ENCODE results near the gene NOC4L.
A peak's percentile ranks its signal among the peaks of the same experiment; 100 is the strongest.

NOC4L gene

DNA sequence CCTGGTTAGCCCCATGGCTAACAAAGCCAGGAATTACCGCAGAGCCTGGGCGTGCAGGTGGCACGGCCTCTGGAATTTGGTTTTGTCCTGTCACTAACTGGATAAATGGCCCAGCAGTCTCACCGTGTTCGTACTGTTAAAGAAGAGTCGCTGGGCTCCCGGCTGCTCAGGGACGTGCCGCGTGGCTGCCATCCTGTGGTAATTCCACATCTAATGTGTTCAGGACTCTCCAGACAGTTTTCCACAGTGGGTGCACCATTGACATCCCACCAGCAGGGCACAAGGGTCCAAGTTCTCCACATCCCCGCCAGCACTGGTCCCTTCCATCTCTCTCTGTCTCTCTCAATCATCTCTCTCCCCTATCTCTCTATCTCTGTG, 19.6 kb downstream of the NOC4L start:
- H3K27ac ChIP-seq: no peak overlapping the region
- no peak for TF ChIP-seq ZFX (IDR thresholded peaks at IDR 0.05; ENCODE audit: borderline replicate concordance)
- TF ChIP-seq, protein P1, sequence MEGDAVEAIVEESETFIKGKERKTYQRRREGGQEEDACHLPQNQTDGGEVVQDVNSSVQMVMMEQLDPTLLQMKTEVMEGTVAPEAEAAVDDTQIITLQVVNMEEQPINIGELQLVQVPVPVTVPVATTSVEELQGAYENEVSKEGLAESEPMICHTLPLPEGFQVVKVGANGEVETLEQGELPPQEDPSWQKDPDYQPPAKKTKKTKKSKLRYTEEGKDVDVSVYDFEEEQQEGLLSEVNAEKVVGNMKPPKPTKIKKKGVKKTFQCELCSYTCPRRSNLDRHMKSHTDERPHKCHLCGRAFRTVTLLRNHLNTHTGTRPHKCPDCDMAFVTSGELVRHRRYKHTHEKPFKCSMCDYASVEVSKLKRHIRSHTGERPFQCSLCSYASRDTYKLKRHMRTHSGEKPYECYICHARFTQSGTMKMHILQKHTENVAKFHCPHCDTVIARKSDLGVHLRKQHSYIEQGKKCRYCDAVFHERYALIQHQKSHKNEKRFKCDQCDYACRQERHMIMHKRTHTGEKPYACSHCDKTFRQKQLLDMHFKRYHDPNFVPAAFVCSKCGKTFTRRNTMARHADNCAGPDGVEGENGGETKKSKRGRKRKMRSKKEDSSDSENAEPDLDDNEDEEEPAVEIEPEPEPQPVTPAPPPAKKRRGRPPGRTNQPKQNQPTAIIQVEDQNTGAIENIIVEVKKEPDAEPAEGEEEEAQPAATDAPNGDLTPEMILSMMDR (IDR thresholded peaks at IDR 0.05): 0 out of 2 replicates have a peak, but pooled peaks have one; percentile 24

DNA sequence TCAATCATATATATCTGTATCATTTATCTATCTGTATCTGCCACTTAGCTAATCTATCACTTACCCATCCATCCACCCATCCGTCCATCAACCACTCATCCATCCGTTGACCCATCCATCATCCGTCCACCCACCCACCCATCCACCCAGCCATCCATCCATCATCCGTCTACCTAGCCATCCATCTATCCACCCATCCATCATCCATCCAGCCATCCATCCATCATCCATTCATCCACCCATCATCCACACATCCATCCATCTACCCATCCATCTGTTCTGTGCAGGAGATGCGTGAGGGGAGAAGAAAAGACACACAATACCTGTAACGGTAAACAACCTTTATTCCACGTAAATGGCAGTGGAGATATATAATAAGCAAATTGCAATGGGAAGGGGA, 20.2 kb downstream of the NOC4L start:
- TF ChIP-seq, protein P1 (IDR thresholded peaks at IDR 0.05): no peak
- no peak for TF ChIP-seq ZFX (IDR thresholded peaks at IDR 0.05; ENCODE audit: borderline replicate concordance)
- no peak overlapping the region for H3K27ac ChIP-seq

DNA sequence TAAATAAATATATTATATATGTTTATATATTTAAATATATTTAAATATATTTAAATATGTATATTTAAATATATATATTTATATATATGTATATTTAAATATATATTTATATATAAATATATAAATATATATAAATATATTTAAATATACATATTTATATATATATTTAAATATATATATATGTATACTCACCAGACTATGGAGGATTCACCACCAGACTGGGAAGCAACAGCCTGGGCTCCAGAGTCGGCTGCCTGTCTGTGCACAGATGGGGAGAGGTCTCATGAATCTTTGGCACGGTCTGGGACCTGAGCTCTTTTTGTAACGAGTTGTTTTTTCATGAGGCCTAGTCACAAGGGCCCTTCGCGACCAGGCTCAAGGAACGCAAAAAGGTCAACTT, 21.3 kb downstream of the NOC4L start:
- TF ChIP-seq, protein P1 (IDR thresholded peaks at IDR 0.05): no peak
- TF ChIP-seq ZFX (IDR thresholded peaks at IDR 0.05; ENCODE audit: borderline replicate concordance): no peak
- H3K27ac ChIP-seq: no peak overlapping the region

DNA sequence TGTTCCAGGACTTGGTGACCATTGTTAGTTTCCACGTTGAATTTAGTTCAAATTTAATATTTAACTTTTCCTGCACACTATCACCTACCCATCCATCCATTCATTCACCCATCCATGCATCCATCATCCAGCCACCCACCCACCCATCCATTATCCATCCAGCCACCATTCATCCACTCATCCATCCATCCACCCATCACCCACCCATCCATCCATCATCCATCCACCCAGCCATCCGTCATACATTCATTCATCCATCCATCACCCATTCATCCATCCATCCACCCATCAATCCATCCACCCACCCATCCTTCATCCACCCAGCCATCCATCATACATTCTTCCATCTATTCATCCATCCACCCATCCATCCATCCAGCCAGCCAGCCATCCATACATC, 21.8 kb downstream of the NOC4L start:
- no peak overlapping the region for H3K27ac ChIP-seq
- TF ChIP-seq, protein P1 (IDR thresholded peaks at IDR 0.05): no peak
- no peak for TF ChIP-seq ZFX (IDR thresholded peaks at IDR 0.05; ENCODE audit: borderline replicate concordance)

DNA sequence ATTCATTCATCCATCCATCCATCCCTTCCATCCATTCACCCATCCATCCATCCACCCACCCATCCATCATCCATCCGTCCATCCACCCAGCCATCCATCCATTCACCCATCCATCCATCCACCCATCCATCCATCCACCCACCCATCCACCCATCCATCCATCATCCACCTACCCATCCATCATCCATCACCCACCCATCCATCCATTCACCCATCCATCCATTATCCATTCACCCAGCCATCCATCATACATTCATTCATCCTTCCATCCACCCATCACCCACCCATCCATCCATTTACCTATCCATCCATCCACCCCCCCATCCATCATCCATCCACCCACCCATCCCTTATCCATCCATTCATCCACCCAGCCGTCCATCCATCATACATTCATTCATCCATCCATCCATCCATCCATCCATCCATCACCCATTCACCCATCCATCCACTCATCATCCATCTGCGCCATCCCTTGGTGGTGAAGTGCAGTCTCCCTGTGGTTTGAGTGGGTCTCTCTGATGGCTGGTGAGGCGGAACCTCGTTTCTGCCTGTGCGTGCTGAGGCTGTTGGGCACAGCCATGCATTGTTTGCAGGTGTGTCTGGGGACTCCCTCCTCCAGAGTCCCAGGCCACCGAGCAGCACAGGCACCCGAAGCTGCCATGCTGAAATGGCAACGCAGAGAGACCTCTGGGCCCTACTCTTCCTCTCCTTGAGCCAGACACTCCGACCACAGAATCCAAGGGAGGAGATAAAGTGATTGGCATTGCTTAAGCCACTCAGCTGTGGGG, 22.7 kb downstream of the NOC4L start:
- no peak for TF ChIP-seq ZFX (IDR thresholded peaks at IDR 0.05; ENCODE audit: borderline replicate concordance)
- TF ChIP-seq, protein P1 (IDR thresholded peaks at IDR 0.05): no peak
- H3K27ac ChIP-seq: no peak overlapping the region

DNA sequence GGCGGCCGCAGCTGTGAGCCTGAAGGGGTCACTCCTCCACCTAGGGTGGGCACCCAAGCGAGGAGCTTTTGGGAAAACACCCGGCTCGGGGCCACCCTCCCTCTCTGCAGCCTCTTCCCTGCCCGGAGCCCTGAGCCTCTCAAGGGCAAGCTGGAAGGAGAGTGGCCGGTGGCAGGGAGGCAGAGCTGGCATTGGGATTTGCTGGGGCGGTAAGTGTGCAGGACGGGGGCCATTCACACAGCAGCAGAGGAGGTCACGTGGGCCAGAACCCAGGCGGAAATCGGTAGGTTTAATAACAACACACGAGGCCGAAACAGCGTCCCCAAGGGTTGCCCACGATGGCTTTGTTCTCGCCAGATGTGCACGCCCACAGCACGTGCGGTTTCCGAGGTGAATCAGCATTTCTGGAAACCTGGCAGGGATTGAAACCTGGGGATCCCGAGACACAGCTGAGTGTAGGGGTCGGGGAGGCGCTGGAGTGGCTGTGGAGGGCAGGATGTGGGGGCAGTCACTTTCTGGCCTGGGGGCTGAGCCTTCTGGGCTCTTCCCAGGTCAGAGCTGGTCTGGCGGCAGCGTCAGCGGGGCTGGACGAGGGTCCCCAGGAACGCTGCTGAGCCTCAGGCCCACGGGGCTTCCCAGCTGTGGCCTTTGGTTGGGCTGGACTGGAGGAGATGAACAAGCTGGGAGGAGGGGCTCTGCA, 23.5 kb downstream of the NOC4L start:
- H3K27ac ChIP-seq: no peak overlapping the region
- no peak for TF ChIP-seq ZFX (IDR thresholded peaks at IDR 0.05; ENCODE audit: borderline replicate concordance)
- TF ChIP-seq, protein P1 (IDR thresholded peaks at IDR 0.05): no peak
